Measurements from ENCODE around the gene CAMKK2. TPM values are rescaled to one million over a fixed set of nuclear protein-coding genes. Genes with fewer than 3 reads are reported as not detected.

CAMKK2 gene
- total and polyA plus RNA-seq, 4 donors = 10.5 to 26.0 (median 20.5) TPM

- 63% methylated on average over 2 of the region's 2 CpGs for WGBS
- TF ChIP-seq TAF1 (conservative IDR thresholded peaks at IDR 0.05) = no peak
- TF ChIP-seq HNF4A (conservative IDR thresholded peaks at IDR 0.05) = no peak
- TF ChIP-seq RXRA (IDR thresholded peaks at IDR 0.05) = peak in 1 of 2 donors; percentile 4
- TF ChIP-seq NR2F2 (IDR thresholded peaks at IDR 0.05) = no peak
- peak; percentile 19 to 66 for TF ChIP-seq JUND (IDR thresholded peaks at IDR 0.05)
- Histone ChIP-seq H3K27ac (ENCODE audit: low read depth in 1 of 2, low read length in 2 of 2) (peak overlapping the region; percentile 16 to 21), H3K36me3 (ENCODE audit: control insufficient read depth in 4 of 4, insufficient read depth in 3 of 4, low read depth in 1 of 4, low read length in 3 of 4) (no peaks in the 10 kb centered on the region), H3K27me3 (ENCODE audit: control insufficient read depth in 4 of 4, insufficient read depth in 4 of 4, low read length in 3 of 4) (no peaks in the 10 kb centered on the region), H3K4me1 (ENCODE audit: control insufficient read depth in 4 of 4, insufficient read depth in 4 of 4, low read length in 3 of 4) (no peaks in the 10 kb centered on the region), H3K9me3 (ENCODE audit: control insufficient read depth in 4 of 4, low read length in 3 of 4) (no peaks in the 10 kb centered on the region), H3K9ac (ENCODE audit: low read depth in 1 of 2, low read length in 2 of 2) (no peak overlapping the region), H3K4me3 (ENCODE audit: low read depth in 1 of 3, low read length in 3 of 3) (no peak overlapping the region)
- DNase-seq (ENCODE audit: low spot score) = no peak
Measured at GRCh38 chr12:121190523-121191031, 105.9 kb downstream of the CAMKK2 start.

- H3K27me3 ChIP-seq (ENCODE audit: control insufficient read depth in 4 of 4, insufficient read depth in 4 of 4, low read length in 3 of 4) = no peaks in the 10 kb centered on the region
- no peaks in the 10 kb centered on the region for H3K4me1 ChIP-seq (ENCODE audit: control insufficient read depth in 4 of 4, insufficient read depth in 4 of 4, low read length in 3 of 4)
- no peak for TF ChIP-seq RAD21 (IDR thresholded peaks at IDR 0.05)
- TF ChIP-seq HNF4G (IDR thresholded peaks at IDR 0.05) = no peak
- no peak for TF ChIP-seq FOXA2 (IDR thresholded peaks at IDR 0.05)
- TF ChIP-seq ZBTB33 (IDR thresholded peaks at IDR 0.05) = no peak
- no peak for TF ChIP-seq JUND (IDR thresholded peaks at IDR 0.05)
- no peak for TF ChIP-seq REST (IDR thresholded peaks at IDR 0.05)
- no peak for TF ChIP-seq YY1 (IDR thresholded peaks at IDR 0.05)
- DNase-seq (ENCODE audit: low spot score) = peak; percentile 44
- 91% methylated on average over 9 of the region's 9 CpGs for WGBS
- no peak overlapping the region for H3K9ac ChIP-seq (ENCODE audit: low read depth in 1 of 2, low read length in 2 of 2)
- H3K27ac ChIP-seq (ENCODE audit: low read depth in 1 of 2, low read length in 2 of 2) = no peak overlapping the region
- H3K4me3 ChIP-seq (ENCODE audit: low read depth in 1 of 3, low read length in 3 of 3) = no peak overlapping the region
- H3K9me3 ChIP-seq (ENCODE audit: control insufficient read depth in 4 of 4, low read length in 3 of 4) = no peaks in the 10 kb centered on the region
- peaks cover 0 to 6% (median 4%) of the 10 kb centered on the region in 4 donors for H3K36me3 ChIP-seq (ENCODE audit: control insufficient read depth in 4 of 4, insufficient read depth in 3 of 4, low read depth in 1 of 4, low read length in 3 of 4)
Measured at GRCh38 chr12:121189619-121190155, 106.8 kb downstream of the CAMKK2 start.

- Histone ChIP-seq H3K9ac (ENCODE audit: low read depth in 1 of 2, low read length in 2 of 2) (no peak overlapping the region), H3K27me3 (ENCODE audit: control insufficient read depth in 4 of 4, insufficient read depth in 4 of 4, low read length in 3 of 4) (no peaks in the 10 kb centered on the region), H3K9me3 (ENCODE audit: control insufficient read depth in 4 of 4, low read length in 3 of 4) (no peaks in the 10 kb centered on the region), H3K36me3 (ENCODE audit: control insufficient read depth in 4 of 4, insufficient read depth in 3 of 4, low read depth in 1 of 4, low read length in 3 of 4) (peaks cover 0 to 11% (median 6%) of the 10 kb centered on the region in 4 donors), H3K4me3 (ENCODE audit: low read depth in 1 of 3, low read length in 3 of 3) (no peak overlapping the region), H3K27ac (ENCODE audit: low read depth in 1 of 2, low read length in 2 of 2) (no peak overlapping the region), H3K4me1 (ENCODE audit: control insufficient read depth in 4 of 4, insufficient read depth in 4 of 4, low read length in 3 of 4) (no peaks in the 10 kb centered on the region)
- no peak for TF ChIP-seq CTCF (IDR thresholded peaks at IDR 0.05; ENCODE audit: low read depth, low read length, missing input control)
- TF ChIP-seq ATF3 (IDR thresholded peaks at IDR 0.05) = no peak
- TF ChIP-seq MAX (IDR thresholded peaks at IDR 0.05) = no peak
- TF ChIP-seq HNF4G (IDR thresholded peaks at IDR 0.05) = no peak
- TF ChIP-seq EGR1 (IDR thresholded peaks at IDR 0.05; ENCODE audit: low read depth in 2 of 2) = no peak
- no peak for DNase-seq (ENCODE audit: low spot score)
- WGBS = 87% methylated on average over 9 of the region's 9 CpGs
Measured at GRCh38 chr12:121189131-121189530, 107.4 kb downstream of the CAMKK2 start.

Measured in liver (tissue), 9 donors.